ENCODE results near the gene ATN1.
A peak's percentile ranks its signal among the peaks of the same experiment; 100 is the strongest.

The ATN1 gene

GRCh38 chr12:6959058-6959804 lies 31.5 kb downstream of the ATN1 start:
- peak; percentile 62 to 83 (median 73) for DNase-seq

DNA sequence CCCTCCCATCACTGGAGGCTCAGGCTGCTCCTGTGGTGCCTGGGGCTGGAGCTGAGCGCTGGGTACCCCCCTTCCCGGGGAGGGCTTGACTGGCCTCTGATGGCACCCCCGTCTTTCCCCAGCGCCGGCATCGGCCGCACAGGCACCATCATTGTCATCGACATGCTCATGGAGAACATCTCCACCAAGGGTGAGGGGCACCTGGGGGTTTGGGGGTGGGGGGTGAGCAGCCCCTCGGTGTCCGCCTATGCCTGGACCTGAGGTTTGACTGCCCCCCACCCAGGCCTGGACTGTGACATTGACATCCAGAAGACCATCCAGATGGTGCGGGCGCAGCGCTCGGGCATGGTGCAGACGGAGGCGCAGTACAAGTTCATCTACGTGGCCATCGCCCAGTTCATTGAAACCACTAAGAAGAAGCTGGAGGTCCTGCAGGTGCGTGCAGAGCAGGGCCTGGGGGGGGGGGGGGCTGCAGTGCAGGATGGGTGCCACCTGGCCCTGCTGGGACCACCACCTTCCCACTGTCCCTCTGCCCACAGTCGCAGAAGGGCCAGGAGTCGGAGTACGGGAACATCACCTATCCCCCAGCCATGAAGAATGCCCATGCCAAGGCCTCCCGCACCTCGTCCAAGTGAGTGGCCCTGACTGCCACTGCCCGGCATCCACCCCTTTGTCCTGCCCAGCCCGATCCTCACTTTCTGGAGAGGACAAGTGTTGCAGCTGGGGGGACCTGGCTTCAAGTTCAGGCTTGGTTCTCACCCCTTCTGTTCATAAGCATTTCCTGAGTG lies 32.2 kb downstream of the ATN1 start:
- DNase-seq = no peak

GRCh38 chr12:6960593-6961277 lies 33.0 kb downstream of the ATN1 start:
- peak in 1 of 5 donors; percentile 85 for DNase-seq

- DNase-seq = peak; percentile 79 to 93 (median 85)
Measured at GRCh38 chr12:6961278-6961694, 33.5 kb downstream of the ATN1 start.

DNA sequence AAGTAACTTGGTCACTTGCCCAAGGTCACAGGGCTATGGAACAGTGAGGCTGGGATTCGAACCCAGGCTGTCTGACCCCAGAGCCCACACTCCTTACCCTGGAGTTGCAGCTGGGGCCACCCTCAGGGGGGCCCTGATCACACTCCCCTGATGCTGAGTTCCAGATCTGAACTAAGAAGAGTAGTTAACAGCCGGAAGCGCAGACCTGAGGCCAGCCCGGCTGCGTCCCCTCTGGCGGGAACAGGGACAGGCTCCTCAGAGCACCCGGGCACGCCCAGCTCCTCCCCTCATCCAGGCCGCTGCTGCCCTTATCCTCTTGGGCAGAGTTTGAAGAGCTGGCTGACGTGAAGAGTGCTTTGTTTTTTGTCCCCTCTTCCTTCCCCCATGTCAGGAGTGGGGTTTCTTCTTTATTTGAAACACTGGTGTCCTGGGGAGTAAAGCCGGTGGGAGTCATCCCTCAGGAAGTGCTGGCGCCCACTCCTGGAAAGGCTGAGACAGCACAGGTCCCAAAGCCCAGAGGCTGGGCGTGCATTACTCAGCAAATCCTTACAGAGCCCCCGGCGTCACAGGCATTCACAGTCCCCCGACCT lies 34.0 kb downstream of the ATN1 start:
- DNase-seq = peak in 2 of 5 donors; percentile 46 to 77

- DNase-seq = no peak
Measured at GRCh38 chr12:6962285-6963015, 34.7 kb downstream of the ATN1 start.

DNA sequence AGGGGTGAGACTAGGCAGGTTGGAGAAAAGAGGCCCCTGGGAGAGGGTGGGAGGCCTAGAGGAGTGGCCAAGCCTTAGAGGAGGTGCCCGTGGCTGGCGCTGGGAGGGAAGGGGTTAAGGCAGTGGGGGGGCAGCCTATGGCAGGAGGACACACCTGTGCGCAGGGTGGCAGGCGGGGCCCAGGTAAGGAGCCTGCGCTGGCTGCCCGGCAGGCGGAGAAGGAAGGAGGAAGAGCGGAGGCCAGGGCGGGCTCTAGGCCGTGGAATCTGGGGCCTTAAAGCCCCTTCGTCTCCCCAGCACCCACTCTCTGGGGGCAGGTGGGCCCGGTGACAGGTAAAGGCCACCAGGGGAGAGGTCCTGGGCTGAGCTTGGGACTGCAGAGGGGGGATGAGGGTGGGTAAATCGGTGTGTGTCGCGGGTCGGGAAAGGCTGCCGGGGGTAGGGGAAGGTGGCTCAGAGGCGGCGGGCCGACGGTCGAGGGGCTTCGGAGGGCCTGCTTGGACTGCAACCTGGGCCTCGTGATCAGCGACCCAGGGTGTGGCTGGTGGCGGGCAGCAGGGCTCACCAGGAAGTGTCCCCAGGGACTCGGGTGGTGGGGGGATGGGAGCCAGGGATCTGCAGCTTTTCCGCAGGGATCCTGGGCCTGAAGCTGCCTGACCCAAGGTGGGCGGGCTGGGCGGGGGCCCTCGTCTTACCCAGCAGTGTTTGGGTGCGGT lies 35.4 kb downstream of the ATN1 start:
- DNase-seq = no peak

- no peak for DNase-seq
Measured at GRCh38 chr12:6963791-6964413, 36.1 kb downstream of the ATN1 start.

DNA sequence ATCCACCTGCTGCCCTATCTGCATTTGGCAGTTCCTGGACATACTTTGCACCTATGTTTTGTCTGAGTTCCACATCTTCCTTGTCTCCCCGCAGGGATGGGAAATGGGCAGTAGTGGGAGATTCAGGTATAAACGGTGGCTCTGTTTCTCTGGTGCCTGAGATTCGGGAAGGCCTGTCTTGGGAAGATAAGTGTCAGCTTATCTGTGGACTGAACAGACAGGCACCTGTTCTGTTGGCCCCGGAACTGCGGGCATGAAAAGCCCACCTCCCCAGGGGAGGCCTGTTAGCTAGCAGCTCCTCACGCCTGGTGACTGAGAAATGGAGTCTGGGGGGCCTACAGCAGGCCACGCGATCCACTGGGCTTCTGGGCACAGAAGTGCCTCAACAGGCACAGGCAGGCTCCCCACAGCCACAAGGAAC lies 36.9 kb downstream of the ATN1 start:
- DNase-seq = no peak

DNA sequence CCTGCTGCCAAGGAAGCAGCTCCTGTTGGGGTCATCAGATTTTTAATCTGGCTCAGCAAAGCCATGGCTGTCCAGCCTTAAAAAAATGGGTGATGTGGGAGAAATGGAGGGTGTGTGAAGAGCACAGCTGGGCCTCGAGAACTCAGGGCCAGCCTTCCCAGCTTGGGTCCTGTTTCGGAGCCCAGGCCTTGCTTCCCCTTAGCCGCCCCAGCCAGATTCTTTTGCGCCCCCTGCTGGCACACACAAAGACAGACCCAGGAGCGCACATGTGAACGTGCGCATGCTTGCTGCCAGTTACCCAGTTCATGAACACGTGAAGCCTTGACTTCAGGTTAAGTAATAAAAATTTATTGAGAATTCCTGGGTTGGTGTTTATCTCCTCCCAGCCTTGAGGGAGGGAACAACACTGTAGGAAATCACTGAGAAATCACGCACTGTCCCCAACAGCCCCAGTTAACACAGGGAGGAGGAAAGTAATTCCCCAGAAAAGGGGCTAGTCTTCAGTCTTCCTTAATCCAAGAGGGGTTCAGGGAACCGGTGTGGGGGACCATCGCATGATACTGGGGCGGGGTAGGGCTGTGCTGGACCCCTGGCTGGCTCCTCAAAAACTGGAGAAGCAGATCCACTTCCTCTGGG lies 37.4 kb downstream of the ATN1 start:
- peak; percentile 72 to 87 (median 84) for DNase-seq

GRCh38 chr12:6965714-6966113 lies 38.0 kb downstream of the ATN1 start:
- DNase-seq = no peak

GRCh38 chr12:6966351-6966750 lies 38.6 kb downstream of the ATN1 start:
- no peak for DNase-seq

DNA sequence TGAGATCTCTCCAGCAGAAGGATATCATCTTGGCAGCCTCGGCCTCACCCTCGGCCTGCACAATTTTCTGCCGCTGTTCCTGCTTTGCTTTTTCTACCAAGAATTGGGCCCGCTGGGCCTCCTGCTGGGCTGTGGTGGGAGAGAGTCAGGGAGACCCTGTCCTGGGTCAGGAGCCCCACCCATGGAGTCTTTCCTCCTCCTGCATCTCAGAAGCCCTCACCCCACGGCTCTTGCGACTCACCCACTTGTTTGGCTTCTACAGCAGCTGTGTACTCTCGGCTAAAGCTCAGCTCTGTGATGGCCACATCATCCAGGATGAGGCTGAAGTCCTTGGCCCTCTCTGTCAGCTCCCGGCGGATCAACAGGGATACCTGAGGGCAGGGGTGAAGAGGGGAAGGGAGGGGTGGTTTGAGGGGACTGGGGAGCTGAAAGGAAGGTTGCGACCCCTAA lies 39.9 kb downstream of the ATN1 start:
- DNase-seq = no peak

DNA sequence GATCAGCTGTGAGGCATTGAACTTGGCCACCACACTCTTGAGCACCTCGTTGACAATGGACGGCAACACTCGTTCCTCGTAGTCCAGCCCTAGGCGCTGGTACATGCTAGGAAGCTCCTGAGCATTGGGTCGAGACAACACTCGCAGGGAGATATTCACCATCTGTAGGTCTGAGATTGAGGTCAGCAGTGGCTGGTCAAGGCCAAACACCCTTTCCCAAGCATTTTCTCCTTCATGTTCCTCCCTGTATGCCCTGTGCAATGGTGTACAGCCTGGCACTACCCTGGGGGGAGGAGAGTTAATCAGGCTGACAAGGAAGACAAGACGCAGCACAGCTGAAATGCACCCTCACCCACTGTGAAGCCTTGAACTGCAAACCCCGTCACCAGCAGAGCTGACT lies 40.7 kb downstream of the ATN1 start:
- DNase-seq = no peak

- peak in 2 of 5 donors; percentile 18 to 30 for DNase-seq
Measured at GRCh38 chr12:6970096-6970527, 42.4 kb downstream of the ATN1 start.

DNA sequence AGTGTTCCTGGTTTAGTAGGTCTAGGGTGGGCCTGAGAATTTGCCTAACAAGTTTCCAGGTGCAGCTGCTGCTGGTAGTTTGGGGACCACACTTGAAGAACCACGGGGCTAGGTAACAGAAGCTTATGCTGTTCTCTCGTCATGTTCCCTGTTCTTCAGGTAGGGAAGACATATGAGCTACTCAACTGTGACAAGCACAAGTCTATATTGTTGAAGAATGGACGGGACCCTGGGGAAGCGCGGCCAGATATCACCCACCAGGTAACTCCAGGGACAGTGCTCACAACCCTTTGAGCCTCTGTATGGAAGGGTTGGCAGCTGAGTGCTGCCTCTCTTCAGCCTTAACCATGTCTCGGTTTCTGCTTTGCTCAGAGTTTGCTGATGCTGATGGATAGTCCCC lies 46.4 kb downstream of the ATN1 start:
- DNase-seq = no peak

- no peak for DNase-seq
Measured at GRCh38 chr12:6975297-6976032, 47.7 kb downstream of the ATN1 start.

DNA sequence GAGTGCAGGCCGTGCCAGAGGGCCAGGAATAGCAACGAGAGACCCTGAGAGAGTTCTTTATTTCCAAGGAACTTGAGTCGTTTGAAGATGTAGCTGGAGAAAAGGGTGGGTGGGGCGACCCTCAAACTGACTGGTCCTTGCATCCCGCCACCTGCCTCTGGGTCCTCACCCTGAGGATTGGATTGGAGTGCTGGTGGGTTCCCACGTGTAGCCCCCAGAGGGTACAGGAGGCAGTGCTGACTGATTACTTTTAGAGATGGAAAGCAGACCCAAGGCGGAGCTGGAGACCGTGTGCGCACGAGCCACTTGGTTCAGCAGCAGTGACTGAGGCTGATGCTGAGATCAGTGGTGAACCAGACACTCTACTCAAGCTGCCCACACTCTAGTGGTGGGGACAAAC lies 49.9 kb downstream of the ATN1 start:
- no peak for DNase-seq

DNA sequence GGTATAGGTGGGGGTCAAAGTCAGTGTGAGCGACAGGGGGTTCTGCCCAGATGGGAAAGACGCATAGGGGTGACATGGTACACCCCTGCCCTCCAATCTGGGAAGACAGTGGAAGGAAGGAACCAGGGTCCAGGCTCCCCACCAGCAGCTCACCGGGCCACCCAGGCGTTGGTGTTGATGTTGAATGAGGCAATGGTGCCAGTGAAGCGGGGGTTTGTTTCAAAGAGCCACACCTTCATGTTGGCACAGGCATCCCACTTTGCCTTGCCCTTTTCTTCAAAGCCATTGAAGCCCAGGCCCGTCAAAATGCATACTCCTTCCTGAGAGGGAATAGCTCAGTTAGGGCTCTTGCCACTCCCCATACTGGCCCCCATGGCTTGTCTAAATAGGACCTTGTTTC lies 50.4 kb downstream of the ATN1 start:
- DNase-seq = no peak

GRCh38 chr12:6978611-6979011 lies 50.9 kb downstream of the ATN1 start:
- DNase-seq = no peak

Measured in T-helper 1 cell (primary cell).